ENCODE data around the gene TSPAN14. TPM values are rescaled to one million over a fixed set of nuclear protein-coding genes. Genes with fewer than 3 reads are reported as not detected.

Gene TSPAN14
- total RNA-seq, 1 experiment from 2014 or later, result 46.8 TPM

GRCh38 chr10:80458263-80458625, 4.1 kb downstream of the TSPAN14 start:
- H3K18ac ChIP-seq (ENCODE audit: insufficient read length, low read depth, low read length), result no peak overlapping the region
- H3K27me3 Mint-ChIP-seq (ENCODE audit: low read depth), result peaks cover 10% of the 10 kb centered on the region
- H2BK15ac ChIP-seq (ENCODE audit: low read depth, low read length), result no peak overlapping the region
- H3K4ac ChIP-seq (ENCODE audit: low read depth, low read length), result no peak overlapping the region
- H4K91ac ChIP-seq (ENCODE audit: insufficient read length, low read depth, low read length), result no peak overlapping the region
- H2AFZ ChIP-seq (ENCODE audit: low read length), result no peak overlapping the region
- peaks cover 13% of the 10 kb centered on the region for H3K23me2 ChIP-seq (ENCODE audit: insufficient read length, low read depth, low read length, poor library complexity, severe bottlenecking)
- no peak overlapping the region for H4K8ac ChIP-seq (replicated peaks; ENCODE audit: insufficient read length, low read depth, low read length)
- H4K20me1 ChIP-seq (ENCODE audit: control insufficient read depth, insufficient read depth, insufficient read length), result peaks cover 9% of the 10 kb centered on the region
- no peak overlapping the region for H3K4me2 ChIP-seq (ENCODE audit: insufficient read depth, insufficient read length, low read length)
- H3K79me1 ChIP-seq (ENCODE audit: insufficient read depth, low read depth, low read length, poor library complexity, severe bottlenecking), result peaks cover 9% of the 10 kb centered on the region
- H3K56ac ChIP-seq (ENCODE audit: insufficient read length, low read depth, low read length), result no peak overlapping the region
- H3T11ph ChIP-seq (ENCODE audit: low read length), result no peak overlapping the region
- no peak for DNase-seq
- no peak overlapping the region for H2BK12ac ChIP-seq (ENCODE audit: insufficient read length, low read depth, low read length)
- no peaks in the 10 kb centered on the region for H3K9me3 Mint-ChIP-seq
- WGBS (ENCODE audit: extremely low coverage, insufficient read length, low lambda C conversion rate), result no CpG with 5 or more reads among the region's 4 CpGs
- no peak overlapping the region for H3K9ac ChIP-seq (ENCODE audit: extremely low read depth, insufficient read length, low read length)
- no peak; the same call in 2 of the 3 replicates for TF ChIP-seq CTCF (conservative IDR thresholded peaks at IDR 0.05)
- peak overlapping the region in 2 of 3 experiments; percentile 4 to 63; a peak in 1 of 7 replicates for H3K27ac Mint-ChIP-seq
- H4K5ac ChIP-seq (ENCODE audit: insufficient read length, low read depth, low read length), result no peak overlapping the region
- H3K14ac ChIP-seq (ENCODE audit: insufficient read depth, low read length), result no peak overlapping the region; the same call in 1 of the 2 replicates
- peak overlapping the region in 1 of 2 experiments; percentile 19; a peak in 2 of 5 replicates for H3K4me3 Mint-ChIP-seq
- H3K36me3 Mint-ChIP-seq (ENCODE audit: insufficient read depth in 1 of 3, low read depth in 3 of 3), result peaks cover 0 to 2% (median 0%) of the 10 kb centered on the region in 3 experiments; a peak in 2 of 7 replicates
- H3K9me3 ChIP-seq (ENCODE audit: control insufficient read depth, low read depth, low read length), result no peaks in the 10 kb centered on the region
- H2BK5ac ChIP-seq (ENCODE audit: insufficient read length, low read length), result no peak overlapping the region
- H3K27ac ChIP-seq (ENCODE audit: insufficient read length, low read depth, low read length), result no peak overlapping the region
- no peaks in the 10 kb centered on the region; the same call in 1 of the 2 replicates for H3K27me3 ChIP-seq (ENCODE audit: insufficient read depth, low read length)
- H2AK5ac ChIP-seq (ENCODE audit: insufficient read length, low read length), result no peak overlapping the region
- H2BK120ac ChIP-seq (ENCODE audit: low read depth, low read length, poor library complexity, severe bottlenecking), result no peak overlapping the region
- peaks cover 73 to 77% of the 10 kb centered on the region in 2 experiments for H3K4me1 Mint-ChIP-seq
- H2BK20ac ChIP-seq (ENCODE audit: low read depth, low read length, poor library complexity, severe bottlenecking), result no peak overlapping the region
- no peak overlapping the region for H3K23ac ChIP-seq (ENCODE audit: insufficient read length, low read depth, low read length)
- H3K4me1 ChIP-seq (ENCODE audit: insufficient read depth, low read length), result peaks cover 26% of the 10 kb centered on the region
- H3K79me2 ChIP-seq (ENCODE audit: insufficient read depth, low read length), result peaks cover 29% of the 10 kb centered on the region; the same call in 1 of the 2 replicates
